MM.1S (cell line): Measurements from ENCODE around the gene LIPE.

Source experiments
- DNase-seq: peaks from one replicate; pipeline ENCODE4 v3.0.0-alpha.2; 2015
- H2AFZ ChIP-seq: fragments of 300-600 bp; sonication (generic); 2 replicates; pipeline ENCODE4 v1.6.0; 2016; ENCODE audit warnings: antibody characterized with exemption, low read length
- H3F3A ChIP-seq: fragments of 300-600 bp; sonication (generic); 2 replicates; pipeline ENCODE4 v1.6.1; 2016; ENCODE audit warnings: mild to moderate bottlenecking, antibody characterized with exemption, low read length, moderate library complexity, mixed read lengths; ENCODE audit not compliant: insufficient read depth
- H3K27ac ChIP-seq: fragments of 300-600 bp; sonication (generic); 2 replicates; pipeline ENCODE4 v1.5.1; 2016; ENCODE audit warnings: mild to moderate bottlenecking, low read length
- H3K27me3 ChIP-seq: fragments of 300-600 bp; sonication (generic); replicated peaks from 2 replicates; pipeline ENCODE4 v1.6.0; 2016; ENCODE audit warnings: low read length; ENCODE audit not compliant: insufficient read depth
- H3K36me3 ChIP-seq: fragments of 300-600 bp; sonication (generic); replicated peaks from 2 replicates; pipeline ENCODE4 v1.6.1; 2016; ENCODE audit warnings: mild to moderate bottlenecking, low read length, mixed read lengths; ENCODE audit not compliant: insufficient read depth
- H3K4me1 ChIP-seq: fragments of 300-600 bp; sonication (generic); 2 replicates; pipeline ENCODE4 v1.6.1; 2016; ENCODE audit warnings: low read length, mixed read lengths
- H3K4me2 ChIP-seq: fragments of 300-600 bp; sonication (generic); 2 replicates; pipeline ENCODE4 v1.6.0; 2016; ENCODE audit warnings: low read depth, low read length
- H3K4me3 ChIP-seq: fragments of 300-600 bp; sonication (generic); 2 replicates; pipeline ENCODE4 v1.5.1; 2016; ENCODE audit warnings: low read length, mixed read lengths
- H3K79me2 ChIP-seq: fragments of 300-600 bp; sonication (generic); 2 replicates; pipeline ENCODE4 v1.6.1; 2016; ENCODE audit warnings: mixed run types, low read length, mixed read lengths
- H3K9ac ChIP-seq: fragments of 300-600 bp; sonication (generic); 2 replicates; pipeline ENCODE4 v1.6.1; 2016; ENCODE audit warnings: low read length, mixed read lengths
- H3K9me2 ChIP-seq: fragments of 300-600 bp; sonication (generic); replicated peaks from 2 replicates; pipeline ENCODE4 v1.6.1; 2016; ENCODE audit warnings: mild to moderate bottlenecking, low read length, mixed read lengths; ENCODE audit not compliant: insufficient read depth
- H3K9me3 ChIP-seq: fragments of 300-600 bp; sonication (generic); replicated peaks from 2 replicates; pipeline ENCODE4 v1.6.1; 2016; ENCODE audit warnings: mild to moderate bottlenecking, low read length, mixed read lengths; ENCODE audit not compliant: insufficient read depth
- H4K20me1 ChIP-seq: fragments of 300-600 bp; sonication (generic); 2 replicates; pipeline ENCODE4 v1.6.1; 2016; ENCODE audit warnings: mild to moderate bottlenecking, low read length, moderate library complexity, mixed read lengths; ENCODE audit not compliant: insufficient read depth
- EZH2 ChIP-seq: fragments of 300-600 bp; sonication (generic); optimal IDR thresholded peaks from 2 replicates; pipeline ENCODE3; 2017; ENCODE audit warnings: low read depth, mild to moderate bottlenecking, antibody characterized with exemption, low read length, mixed read lengths
- EZH2phosphoT487 ChIP-seq: fragments of 300-600 bp; sonication (generic); IDR thresholded peaks from 2 replicates; pipeline ENCODE4 v1.6.1; 2018; ENCODE audit warnings: antibody characterized with exemption, low read length
- TF ChIP-seq, protein P1 (sequence below): fragments of 300-600 bp; sonication (generic); IDR thresholded peaks from 2 replicates; pipeline ENCODE4 v1.5.1; 2016; ENCODE audit warnings: antibody characterized with exemption, low read length, mixed read lengths

LIPE gene

GRCh38 chr19:42473686-42474085 lies 46.5 kb upstream of the LIPE start:
- Histone ChIP-seq H3K9me2 (no peaks in the 10 kb centered on the region), H3K4me1 (no peaks in the 10 kb centered on the region), H3K4me3 (no peak overlapping the region), H4K20me1 (no peaks in the 10 kb centered on the region), H3K79me2 (no peaks in the 10 kb centered on the region), H3K36me3 (no peaks in the 10 kb centered on the region), H3F3A (no peaks in the 10 kb centered on the region), H3K27ac (no peak overlapping the region), H2AFZ (no peak overlapping the region), H3K27me3 (no peaks in the 10 kb centered on the region), H3K9ac (no peak overlapping the region), H3K9me3 (no peaks in the 10 kb centered on the region), H3K4me2 (no peak overlapping the region)
- no peak for DNase-seq
- no peak for TF ChIP-seq EZH2
- TF ChIP-seq, protein P1, sequence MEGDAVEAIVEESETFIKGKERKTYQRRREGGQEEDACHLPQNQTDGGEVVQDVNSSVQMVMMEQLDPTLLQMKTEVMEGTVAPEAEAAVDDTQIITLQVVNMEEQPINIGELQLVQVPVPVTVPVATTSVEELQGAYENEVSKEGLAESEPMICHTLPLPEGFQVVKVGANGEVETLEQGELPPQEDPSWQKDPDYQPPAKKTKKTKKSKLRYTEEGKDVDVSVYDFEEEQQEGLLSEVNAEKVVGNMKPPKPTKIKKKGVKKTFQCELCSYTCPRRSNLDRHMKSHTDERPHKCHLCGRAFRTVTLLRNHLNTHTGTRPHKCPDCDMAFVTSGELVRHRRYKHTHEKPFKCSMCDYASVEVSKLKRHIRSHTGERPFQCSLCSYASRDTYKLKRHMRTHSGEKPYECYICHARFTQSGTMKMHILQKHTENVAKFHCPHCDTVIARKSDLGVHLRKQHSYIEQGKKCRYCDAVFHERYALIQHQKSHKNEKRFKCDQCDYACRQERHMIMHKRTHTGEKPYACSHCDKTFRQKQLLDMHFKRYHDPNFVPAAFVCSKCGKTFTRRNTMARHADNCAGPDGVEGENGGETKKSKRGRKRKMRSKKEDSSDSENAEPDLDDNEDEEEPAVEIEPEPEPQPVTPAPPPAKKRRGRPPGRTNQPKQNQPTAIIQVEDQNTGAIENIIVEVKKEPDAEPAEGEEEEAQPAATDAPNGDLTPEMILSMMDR = no peak
- TF ChIP-seq EZH2phosphoT487 = no peak

- DNase-seq = no peak
- Histone ChIP-seq H4K20me1 (no peaks in the 10 kb centered on the region), H3K4me2 (no peak overlapping the region)
Measured at GRCh38 chr19:42472402-42473147, 45.4 kb upstream of the LIPE start.

DNA sequence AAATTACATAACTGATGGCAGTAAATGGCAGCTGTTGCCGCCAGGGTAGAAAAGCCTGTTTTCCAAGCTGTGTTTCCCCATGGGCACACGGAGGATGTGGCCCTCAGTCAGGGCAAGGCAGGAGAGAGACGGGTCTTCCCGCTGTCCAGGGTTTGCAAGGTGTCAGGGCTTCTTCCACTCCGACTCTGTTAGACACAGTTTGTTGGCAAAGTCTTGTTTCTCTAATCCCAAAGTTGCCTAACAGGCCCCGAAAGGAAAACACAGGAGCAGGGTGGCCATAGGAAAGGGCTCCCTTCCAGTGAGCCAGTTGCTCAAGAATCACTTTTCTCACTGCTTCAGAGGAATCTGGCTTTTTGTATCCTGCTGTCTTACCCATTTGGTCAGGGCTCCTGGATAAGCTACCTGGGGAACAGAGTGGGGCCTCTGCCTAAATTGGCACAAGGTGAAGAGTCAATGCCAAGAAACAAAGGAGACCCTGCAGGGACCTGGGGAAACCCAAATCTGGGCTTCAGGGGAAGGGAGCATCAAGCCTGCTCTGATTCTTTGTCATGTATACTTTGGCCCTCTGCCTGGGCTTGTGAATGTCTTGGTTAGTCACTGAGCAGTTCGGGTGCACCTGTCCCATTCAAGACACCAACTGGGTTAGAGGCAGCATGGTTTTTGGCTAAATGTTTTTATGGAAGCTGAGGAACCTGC lies 44.5 kb upstream of the LIPE start:
- H3K36me3 ChIP-seq = no peaks in the 10 kb centered on the region
- H3K4me3 ChIP-seq = no peak overlapping the region
- no peaks in the 10 kb centered on the region for H3K9me2 ChIP-seq
- H3K4me1 ChIP-seq = no peaks in the 10 kb centered on the region
- H2AFZ ChIP-seq = no peak overlapping the region
- H3F3A ChIP-seq = no peaks in the 10 kb centered on the region
- H3K4me2 ChIP-seq = no peak overlapping the region
- no peaks in the 10 kb centered on the region for H4K20me1 ChIP-seq
- no peaks in the 10 kb centered on the region for H3K27me3 ChIP-seq
- H3K9ac ChIP-seq = no peak overlapping the region
- TF ChIP-seq EZH2 (no peak), EZH2phosphoT487 (no peak)
- TF ChIP-seq, protein P1 = no peak
- DNase-seq = no peak
- no peaks in the 10 kb centered on the region for H3K9me3 ChIP-seq
- H3K79me2 ChIP-seq = no peaks in the 10 kb centered on the region
- no peak overlapping the region for H3K27ac ChIP-seq

More at GRCh38 chr19:42472402-42473147, 45.4 kb upstream of the LIPE start:
- no peaks in the 10 kb centered on the region for H3K9me3 ChIP-seq
- no peak overlapping the region for H3K4me3 ChIP-seq
- no peak overlapping the region for H3K9ac ChIP-seq
- H3K4me1 ChIP-seq = no peaks in the 10 kb centered on the region
- no peaks in the 10 kb centered on the region for H3F3A ChIP-seq
- no peak overlapping the region for H3K27ac ChIP-seq
- H3K36me3 ChIP-seq = no peaks in the 10 kb centered on the region
- H2AFZ ChIP-seq = no peak overlapping the region
- no peaks in the 10 kb centered on the region for H3K27me3 ChIP-seq
- no peaks in the 10 kb centered on the region for H3K79me2 ChIP-seq
- TF ChIP-seq EZH2 (no peak), EZH2phosphoT487 (no peak)
- TF ChIP-seq, protein P1 = no peak
- H3K9me2 ChIP-seq = no peaks in the 10 kb centered on the region
